Measurements from ENCODE around the gene CIAO3. TPM values are rescaled to one million over a fixed set of nuclear protein-coding genes. Genes with fewer than 3 reads are reported as not detected.
"Not testable (repeated sequence)": the region's sequence is repeated elsewhere in the genome, so short reads cannot be mapped to it uniquely, and the experiment has no call there.

Gene CIAO3
- total and polyA plus RNA-seq, 2 donors (not counting 1 experiment from before 2014, with no cell fraction given) = 59.4 to 68.4 TPM

DNA sequence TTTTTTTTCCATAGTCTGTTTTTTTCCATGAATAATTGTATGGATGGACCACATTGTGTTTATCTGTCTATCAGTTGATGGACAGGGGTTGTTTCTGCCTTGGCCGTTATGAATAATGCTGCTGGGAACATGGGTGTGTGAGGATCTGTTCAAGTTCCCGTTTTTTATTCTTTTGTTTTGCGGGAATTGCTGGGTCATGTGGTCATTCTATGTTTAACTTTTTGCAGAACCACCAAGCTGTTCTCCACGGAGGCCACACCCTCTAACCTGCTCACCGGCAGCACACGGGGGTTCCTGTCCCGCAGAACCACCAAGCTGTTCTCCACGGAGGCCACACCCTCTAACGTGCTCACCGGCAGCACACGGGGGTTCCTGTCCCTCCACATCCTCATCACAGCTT, 13.9 kb upstream of the CIAO3 start:
- H3K27ac ChIP-seq (ENCODE audit: low read length in 2 of 2) = no peak overlapping the region
- H3K27me3 ChIP-seq (replicated peaks in 1 of 4; ENCODE audit: control extremely low read depth in 1 of 4, control insufficient read depth in 3 of 4, insufficient read depth in 4 of 4, low read length in 3 of 4) = peaks cover 0 to 2% (median 0%) of the 10 kb centered on the region in 4 experiments
- H3K9me3 ChIP-seq (ENCODE audit: control extremely low read depth in 1 of 3, control insufficient read depth in 2 of 3, insufficient read depth in 1 of 3, low read length in 2 of 3) = peaks cover 0 to 4% (median 0%) of the 10 kb centered on the region in 3 donors
- H3K4me2 ChIP-seq (replicated peaks; ENCODE audit: low read depth, low read length, poor library complexity, severe bottlenecking) = no peak overlapping the region
- 5% methylated on average over 7 of the region's 11 CpGs for WGBS (ENCODE audit: insufficient coverage)
- Mint-ChIP-seq H3K4me3 (no peak overlapping the region), H3K27ac (no peak overlapping the region), H3K4me1 (peaks cover 1% of the 10 kb centered on the region), H3K9me3 (ENCODE audit: insufficient read depth) (peaks cover 3% of the 10 kb centered on the region), H3K27me3 (peaks cover 11% of the 10 kb centered on the region)
- DNase-seq (no peak), ATAC-seq (ENCODE audit: low read depth) (no peak)
- H3K9ac ChIP-seq (ENCODE audit: low read length) = no peak overlapping the region
- no peaks in the 10 kb centered on the region for H3K79me2 ChIP-seq (ENCODE audit: control insufficient read depth, insufficient read depth, low read length)
- H4K20me1 ChIP-seq (ENCODE audit: control insufficient read depth, insufficient read depth, low read length, poor library complexity, severe bottlenecking) = no peaks in the 10 kb centered on the region
- intact Hi-C loops (cut with micrococcal nuclease) = no loop called here
- no peak overlapping the region for H2AFZ ChIP-seq (ENCODE audit: insufficient read depth, low read depth, low read length, poor library complexity, severe bottlenecking)
- H3K4me3 ChIP-seq (ENCODE audit: control extremely low read depth in 1 of 5, extremely low read depth in 1 of 5, insufficient read depth in 1 of 5, low read depth in 2 of 5, low read length in 4 of 5) = no peak overlapping the region
- H3K36me3 ChIP-seq (replicated peaks in 1 of 2; ENCODE audit: control extremely low read depth in 1 of 2, control insufficient read depth in 1 of 2, extremely low read depth in 1 of 2, insufficient read depth in 2 of 2, low read length in 1 of 2) = no peaks in the 10 kb centered on the region
- no peak for TF ChIP-seq EZH2 (IDR thresholded peaks at IDR 0.05; ENCODE audit: borderline replicate concordance, insufficient read depth, low read depth, low read length, poor library complexity, severe bottlenecking)
- ChIA-PET POLR2A (interaction anchor here (0.7 kb wide), 1 partner anchor 185 kb away, joined by 3 read pairs; the partner anchor contains the start of gene PIGQ), CTCF (no interaction called here)
- H3K4me1 ChIP-seq (ENCODE audit: control insufficient read depth in 2 of 2, insufficient read depth in 2 of 2, low read length in 2 of 2) = peaks cover 4 to 6% of the 10 kb centered on the region in 2 donors

DNA sequence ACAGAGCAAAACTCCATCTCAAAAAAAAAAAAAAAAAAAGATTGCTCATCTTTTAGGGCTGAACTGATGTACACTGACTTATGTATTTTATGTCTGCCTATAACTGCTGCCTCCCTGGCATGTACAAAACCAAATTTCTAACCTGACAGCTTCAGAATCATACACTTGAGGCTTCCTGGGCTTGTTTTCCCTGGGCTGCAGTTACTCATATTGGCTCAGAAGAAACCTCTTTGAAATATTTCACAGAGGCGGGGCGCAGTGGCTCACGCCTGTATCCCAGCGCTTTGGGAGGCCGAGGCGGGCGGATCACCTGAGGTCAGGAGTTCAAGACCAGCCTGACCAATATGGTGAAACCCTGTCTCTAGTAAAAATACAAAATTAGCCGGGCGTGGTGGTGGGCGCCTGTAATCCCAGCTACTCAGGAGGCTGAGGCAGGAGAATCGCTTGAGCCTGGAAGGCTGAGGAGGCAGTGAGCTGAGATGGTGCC, 13.4 kb upstream of the CIAO3 start:
- DNase-seq; H3K27ac ChIP-seq (ENCODE audit: low read length in 2 of 2); H3K4me1 Mint-ChIP-seq; H3K27me3 ChIP-seq (replicated peaks in 1 of 4; ENCODE audit: control extremely low read depth in 1 of 4, control insufficient read depth in 3 of 4, insufficient read depth in 4 of 4, low read length in 3 of 4); H3K9ac ChIP-seq (ENCODE audit: low read length); H3K4me3 ChIP-seq (ENCODE audit: control extremely low read depth in 1 of 5, extremely low read depth in 1 of 5, insufficient read depth in 1 of 5, low read depth in 2 of 5, low read length in 4 of 5); H3K27ac Mint-ChIP-seq; CTCF ChIA-PET; H4K20me1 ChIP-seq (ENCODE audit: control insufficient read depth, insufficient read depth, low read length, poor library complexity, severe bottlenecking); H3K4me2 ChIP-seq (replicated peaks; ENCODE audit: low read depth, low read length, poor library complexity, severe bottlenecking); H3K4me3 Mint-ChIP-seq; H3K79me2 ChIP-seq (ENCODE audit: control insufficient read depth, insufficient read depth, low read length); H3K9me3 Mint-ChIP-seq (ENCODE audit: insufficient read depth); H3K9me3 ChIP-seq (ENCODE audit: control extremely low read depth in 1 of 3, control insufficient read depth in 2 of 3, insufficient read depth in 1 of 3, low read length in 2 of 3); H2AFZ ChIP-seq (ENCODE audit: insufficient read depth, low read depth, low read length, poor library complexity, severe bottlenecking); H3K4me1 ChIP-seq (ENCODE audit: control insufficient read depth in 2 of 2, insufficient read depth in 2 of 2, low read length in 2 of 2); intact Hi-C loops (cut with micrococcal nuclease); H3K36me3 ChIP-seq (replicated peaks in 1 of 2; ENCODE audit: control extremely low read depth in 1 of 2, control insufficient read depth in 1 of 2, extremely low read depth in 1 of 2, insufficient read depth in 2 of 2, low read length in 1 of 2); ATAC-seq (ENCODE audit: low read depth): not testable (repeated sequence)
- POLR2A ChIA-PET = interaction anchor here (0.7 kb wide), 1 partner anchor 184 kb away, joined by 3 read pairs; the partner anchor contains the start of gene PIGQ
- 97% methylated on average over 11 of the region's 11 CpGs for WGBS (ENCODE audit: insufficient coverage)
- peaks cover 11% of the 10 kb centered on the region for H3K27me3 Mint-ChIP-seq
